Measurements from ENCODE around the gene HS2ST1.

DNA sequence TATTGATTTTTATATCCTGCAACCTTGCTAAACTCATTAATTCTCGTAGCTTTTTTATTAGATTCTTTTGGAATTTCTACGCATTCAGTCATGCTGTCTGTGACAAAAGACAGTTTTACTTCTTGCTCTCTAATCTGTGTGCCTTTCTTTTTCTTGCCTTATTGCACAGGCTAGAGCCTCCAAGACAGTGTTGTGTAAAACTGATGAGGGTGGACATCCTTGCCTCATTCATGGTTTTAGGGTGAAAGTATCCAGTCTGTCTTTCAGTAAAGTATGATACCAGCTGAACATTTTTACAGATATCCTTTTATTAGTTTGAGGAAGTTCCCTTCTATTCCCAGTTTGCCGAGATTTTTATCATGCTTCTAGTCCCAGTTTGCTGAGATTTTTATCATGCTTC, 133.8 kb downstream of the HS2ST1 start:
- TF ChIP-seq, protein P1, sequence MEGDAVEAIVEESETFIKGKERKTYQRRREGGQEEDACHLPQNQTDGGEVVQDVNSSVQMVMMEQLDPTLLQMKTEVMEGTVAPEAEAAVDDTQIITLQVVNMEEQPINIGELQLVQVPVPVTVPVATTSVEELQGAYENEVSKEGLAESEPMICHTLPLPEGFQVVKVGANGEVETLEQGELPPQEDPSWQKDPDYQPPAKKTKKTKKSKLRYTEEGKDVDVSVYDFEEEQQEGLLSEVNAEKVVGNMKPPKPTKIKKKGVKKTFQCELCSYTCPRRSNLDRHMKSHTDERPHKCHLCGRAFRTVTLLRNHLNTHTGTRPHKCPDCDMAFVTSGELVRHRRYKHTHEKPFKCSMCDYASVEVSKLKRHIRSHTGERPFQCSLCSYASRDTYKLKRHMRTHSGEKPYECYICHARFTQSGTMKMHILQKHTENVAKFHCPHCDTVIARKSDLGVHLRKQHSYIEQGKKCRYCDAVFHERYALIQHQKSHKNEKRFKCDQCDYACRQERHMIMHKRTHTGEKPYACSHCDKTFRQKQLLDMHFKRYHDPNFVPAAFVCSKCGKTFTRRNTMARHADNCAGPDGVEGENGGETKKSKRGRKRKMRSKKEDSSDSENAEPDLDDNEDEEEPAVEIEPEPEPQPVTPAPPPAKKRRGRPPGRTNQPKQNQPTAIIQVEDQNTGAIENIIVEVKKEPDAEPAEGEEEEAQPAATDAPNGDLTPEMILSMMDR (IDR thresholded peaks at IDR 0.05): no peak
- no peak for TF ChIP-seq POLR2A (IDR thresholded peaks at IDR 0.05)

Measured in vagina (tissue), 2 donors.